Natural killer cell (primary cell): ENCODE measurements around the gene NDUFS6. TPM values are rescaled to one million over a fixed set of nuclear protein-coding genes. Genes with fewer than 3 reads are reported as not detected.

Experiments used
- ATAC-seq, 3 donors: fragments of 150-1000 bp in 2 of 3; fragments of 200-7000 bp in 1 of 3; cut with Tn5 transposase; 1 replicate in 1 of 3; 2 replicates in 2 of 3; pipeline ENCODE4 v1.10.0; 2021; ENCODE audit warnings: mild to moderate bottlenecking in 2 of 3, moderate library complexity in 2 of 3
- DNase-seq, 2 donors: peaks; one replicate each; pipeline versions ENCODE4 v3.0.0 to v3.0.0-alpha.2; 2013 to 2021; ENCODE audit warnings: mixed read lengths in 1 of 2
- H3K27ac ChIP-seq: one replicate; pipeline ENCODE4 v1.5.1; 2013; ENCODE audit warnings: mild to moderate bottlenecking, low read length
- H3K27me3 ChIP-seq: one replicate; pipeline ENCODE4 v1.6.1; 2013; ENCODE audit warnings: low read length; ENCODE audit not compliant: control insufficient read depth, insufficient read depth
- H3K36me3 ChIP-seq: one replicate; pipeline ENCODE4 v1.6.1; 2013; ENCODE audit warnings: low read length; ENCODE audit not compliant: control insufficient read depth, insufficient read depth
- H3K4me1 ChIP-seq: one replicate; pipeline ENCODE4 v1.6.1; 2013; ENCODE audit warnings: low read length; ENCODE audit not compliant: control insufficient read depth, insufficient read depth
- H3K4me3 ChIP-seq: one replicate; pipeline ENCODE4 v1.5.1; 2013; ENCODE audit warnings: low read length
- H3K9me3 ChIP-seq: one replicate; pipeline ENCODE4 v1.6.1; 2013; ENCODE audit warnings: low read length; ENCODE audit not compliant: control insufficient read depth, insufficient read depth
- H3K27ac Mint-ChIP-seq, 2 donors: one replicate each; pipeline ENCODE4 v1.8.0; 2022; ENCODE audit warnings: mild to moderate bottlenecking in 2 of 2, mixed read lengths in 2 of 2, moderate library complexity in 1 of 2
- H3K27me3 Mint-ChIP-seq, 2 donors: one replicate each; pipeline ENCODE4 v1.8.0; 2022; ENCODE audit warnings: low read depth in 2 of 2, mixed read lengths in 2 of 2
- H3K36me3 Mint-ChIP-seq: one replicate; pipeline ENCODE4 v1.8.0; 2022; ENCODE audit warnings: mixed read lengths
- H3K4me1 Mint-ChIP-seq, 2 donors: one replicate each; pipeline ENCODE4 v1.8.0; 2022; ENCODE audit warnings: mixed read lengths in 2 of 2
- H3K4me3 Mint-ChIP-seq: one replicate; pipeline ENCODE4 v1.8.0; 2022; ENCODE audit warnings: mild to moderate bottlenecking, moderate library complexity, mixed read lengths
- H3K9me3 Mint-ChIP-seq, 2 donors: one replicate each; pipeline ENCODE4 v1.8.0; 2022; ENCODE audit warnings: mixed read lengths in 2 of 2
- CTCF ChIP-seq: fragments of 200-600 bp; IDR thresholded peaks from one replicate; pipeline ENCODE4 v1.8.0; 2022; ENCODE audit warnings: antibody characterized with exemption
- WGBS: methylation state at CpG from one replicate; pipeline ENCODE4 v1.1.7; 2013; ENCODE audit warnings: missing lambda C conversion rate; ENCODE audit not compliant: insufficient coverage; 5-methylcytosine and 5-hydroxymethylcytosine counted together
- intact Hi-C: fragments of 100-400 bp; cut with micrococcal nuclease; formaldehyde crosslinking; loops from one replicate; pipeline ENCODE4 v1.14.2; 2022
- total RNA-seq, 4 donors: library from RNA; stranded (reverse); fragments of 120-200 nt in 1 of 4; gene quantifications; one replicate each; pipeline versions ENCODE4 v1.2.3 to v1.2.4, GENCODE V29; 2013 to 2022

NDUFS6 gene
- total RNA-seq, 3 donors from 2014 or later (not counting 1 experiment from before 2014, with no cell fraction given), result 19.2 to 25.9 (median 22.5) TPM

- H3K36me3 Mint-ChIP-seq, result no peaks in the 10 kb centered on the region
- DNase-seq (no peak), ATAC-seq (no peak)
- H3K4me3 ChIP-seq, result no peak overlapping the region
- no peaks in the 10 kb centered on the region for H3K27me3 Mint-ChIP-seq
- no peak overlapping the region for H3K4me3 Mint-ChIP-seq
- no peak for TF ChIP-seq CTCF
- H3K27ac Mint-ChIP-seq, result no peak overlapping the region
- H3K27ac ChIP-seq, result no peak overlapping the region
- H3K27me3 ChIP-seq, result no peaks in the 10 kb centered on the region
- H3K36me3 ChIP-seq, result peaks cover 13% of the 10 kb centered on the region
- WGBS, result 94% methylated on average over 13 of the region's 13 CpGs
- H3K9me3 ChIP-seq, result no peaks in the 10 kb centered on the region
- intact Hi-C loops, result no loop called here
- no peaks in the 10 kb centered on the region for H3K9me3 Mint-ChIP-seq
- peaks cover 34 to 49% of the 10 kb centered on the region in 2 donors for H3K4me1 Mint-ChIP-seq
- H3K4me1 ChIP-seq, result peaks cover 41% of the 10 kb centered on the region
Measured at GRCh38 chr5:1795506-1795905, 5.7 kb upstream of the NDUFS6 start.

DNA sequence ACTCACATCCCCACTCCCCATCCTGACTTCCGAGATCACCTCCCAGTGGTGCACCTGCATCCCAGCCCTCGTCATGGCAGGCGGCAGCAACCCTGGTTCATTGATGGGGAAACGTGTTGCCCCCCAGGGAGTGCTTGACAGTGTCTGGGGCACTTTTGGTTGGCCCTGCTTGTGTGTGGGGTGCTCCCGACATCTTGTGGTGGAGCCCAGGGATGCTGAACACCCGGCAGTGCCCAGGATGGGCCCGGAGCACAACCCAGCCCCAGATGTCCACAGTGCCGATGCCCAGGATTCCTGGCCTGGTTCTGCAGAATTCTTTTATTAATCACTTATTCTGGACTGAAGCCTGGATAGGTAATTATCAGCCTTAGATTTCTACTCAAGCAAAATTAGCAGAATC is 5.3 kb upstream of the NDUFS6 start:
- intact Hi-C loops, result no loop called here
- H3K27me3 Mint-ChIP-seq, result no peaks in the 10 kb centered on the region
- no peak for DNase-seq
- no peak overlapping the region for H3K4me3 ChIP-seq
- no peak overlapping the region for H3K4me3 Mint-ChIP-seq
- H3K36me3 ChIP-seq, result peaks cover 13% of the 10 kb centered on the region
- ATAC-seq, result no peak
- H3K9me3 Mint-ChIP-seq, result no peaks in the 10 kb centered on the region
- H3K4me1 ChIP-seq, result peaks cover 45% of the 10 kb centered on the region
- no peaks in the 10 kb centered on the region for H3K9me3 ChIP-seq
- no peak overlapping the region for H3K27ac Mint-ChIP-seq
- no peak for TF ChIP-seq CTCF
- H3K27ac ChIP-seq, result no peak overlapping the region
- 87% methylated on average over 8 of the region's 8 CpGs for WGBS
- no peaks in the 10 kb centered on the region for H3K36me3 Mint-ChIP-seq
- H3K27me3 ChIP-seq, result no peaks in the 10 kb centered on the region
- peaks cover 38 to 53% of the 10 kb centered on the region in 2 donors for H3K4me1 Mint-ChIP-seq

GRCh38 chr5:1796371-1797102 is 4.7 kb upstream of the NDUFS6 start:
- 89% methylated on average over 21 of the region's 21 CpGs for WGBS
- Mint-ChIP-seq H3K9me3 (no peaks in the 10 kb centered on the region), H3K36me3 (no peaks in the 10 kb centered on the region), H3K4me1 (peaks cover 39 to 55% of the 10 kb centered on the region in 2 donors), H3K27ac (no peak overlapping the region), H3K27me3 (no peaks in the 10 kb centered on the region), H3K4me3 (peak overlapping the region; percentile 17)
- no peak for TF ChIP-seq CTCF
- Histone ChIP-seq H3K4me1 (peaks cover 41% of the 10 kb centered on the region), H3K4me3 (no peak overlapping the region), H3K36me3 (peaks cover 13% of the 10 kb centered on the region), H3K9me3 (no peaks in the 10 kb centered on the region), H3K27ac (no peak overlapping the region), H3K27me3 (no peaks in the 10 kb centered on the region)
- DNase-seq (no peak), ATAC-seq (no peak)
- intact Hi-C loops, result no loop called here
